GM23338 (cell line): ENCODE data around the gene CCDC28A. TPM values are rescaled to one million over a fixed set of nuclear protein-coding genes. Genes with fewer than 3 reads are reported as not detected.

ENCODE experiments used
- ATAC-seq: fragments of 200-7000 bp; cut with Tn5 transposase; 3 replicates; pipeline ENCODE4 v1.9.1; 2020
- DNase-seq: peaks from one replicate; pipeline ENCODE4 v3.0.0-alpha.2; 2015; ENCODE audit warnings: low spot score
- H2AFZ ChIP-seq: fragments of 200-600 bp; sonication (generic); 2 replicates; pipeline ENCODE4 v1.8.0; 2016; ENCODE audit warnings: antibody characterized with exemption, mild to moderate bottlenecking, moderate library complexity
- H3F3A ChIP-seq: fragments of 200-600 bp; sonication (generic); replicated peaks from 2 replicates; pipeline ENCODE4 v1.8.0; 2017; ENCODE audit warnings: antibody characterized with exemption, mixed run types, low read depth
- H3K27ac ChIP-seq: fragments of 200-600 bp; sonication (generic); 2 replicates; pipeline ENCODE4 v1.6.1; 2016; ENCODE audit warnings: low read depth
- H3K27me3 ChIP-seq: fragments of 200-600 bp; sonication (generic); 2 replicates; pipeline ENCODE4 v1.8.0; 2016; ENCODE audit warnings: mild to moderate bottlenecking, mixed run types, moderate library complexity; ENCODE audit not compliant: insufficient read depth
- H3K36me3 ChIP-seq: fragments of 200-600 bp; sonication (generic); 2 replicates; pipeline ENCODE4 v1.8.0; 2016; ENCODE audit warnings: mild to moderate bottlenecking; ENCODE audit not compliant: insufficient read depth
- H3K4me1 ChIP-seq: fragments of 200-600 bp; sonication (generic); 2 replicates; pipeline ENCODE4 v1.8.0; 2016; ENCODE audit warnings: mild to moderate bottlenecking, moderate library complexity; ENCODE audit not compliant: insufficient read depth
- H3K4me2 ChIP-seq: fragments of 200-600 bp; sonication (generic); 2 replicates; pipeline ENCODE4 v1.7.1; 2017; ENCODE audit warnings: mixed run types
- H3K4me3 ChIP-seq: fragments of 200-600 bp; sonication (generic); 2 replicates; pipeline ENCODE4 v1.6.1; 2016; ENCODE audit warnings: mixed run types
- H3K79me2 ChIP-seq: fragments of 200-600 bp; sonication (generic); replicated peaks from 2 replicates; pipeline ENCODE4 v1.8.0; 2017; ENCODE audit warnings: mild to moderate bottlenecking; ENCODE audit not compliant: insufficient read depth
- H3K9me2 ChIP-seq: fragments of 200-600 bp; sonication (generic); 2 replicates; pipeline ENCODE4 v1.8.0; 2017; ENCODE audit not compliant: insufficient read depth
- H4K20me1 ChIP-seq: fragments of 200-600 bp; sonication (generic); replicated peaks from 2 replicates; pipeline ENCODE4 v1.8.0; 2017; ENCODE audit warnings: mild to moderate bottlenecking; ENCODE audit not compliant: insufficient read depth
- H3K27ac Mint-ChIP-seq: 2 replicates; pipeline ENCODE4 v1.8.0; 2020; ENCODE audit warnings: inconsistent platforms, mild to moderate bottlenecking, moderate library complexity, mixed read lengths
- H3K27me3 Mint-ChIP-seq: 3 replicates; pipeline ENCODE4 v1.8.0; 2022; ENCODE audit warnings: low read depth, mild to moderate bottlenecking, moderate library complexity, mixed read lengths, inconsistent platforms; ENCODE audit not compliant: insufficient read depth, poor library complexity
- H3K36me3 Mint-ChIP-seq: 3 replicates; pipeline ENCODE4 v1.8.0; 2021; ENCODE audit warnings: low read depth, mild to moderate bottlenecking, inconsistent platforms, moderate library complexity, mixed read lengths
- H3K4me1 Mint-ChIP-seq: 3 replicates; pipeline ENCODE4 v1.8.0; 2020; ENCODE audit warnings: mild to moderate bottlenecking, inconsistent platforms, mixed read lengths
- H3K4me3 Mint-ChIP-seq: 3 replicates; pipeline ENCODE4 v1.8.0; 2021; ENCODE audit warnings: moderate library complexity, mild to moderate bottlenecking, inconsistent platforms, mixed read lengths
- H3K9me3 Mint-ChIP-seq: 3 replicates; pipeline ENCODE4 v1.8.0; 2020; ENCODE audit warnings: moderate library complexity, mild to moderate bottlenecking, inconsistent platforms, mixed read lengths
- CTCF ChIP-seq, 2 experiments: fragments of 200-600 bp in 1 of 2; sonication (generic) in 1 of 2; conservative IDR thresholded peaks; 2 replicates each; pipeline versions ENCODE4 v1.5.1 to v1.6.1; 2016 to 2017; ENCODE audit warnings: antibody characterized with exemption in 2 of 2, low read depth in 2 of 2, mild to moderate bottlenecking in 2 of 2, moderate library complexity in 1 of 2
- EZH2phosphoT487 ChIP-seq: fragments of 200-600 bp; sonication (generic); IDR thresholded peaks from one replicate; pipeline ENCODE4 v1.8.1; 2018; ENCODE audit warnings: antibody characterized with exemption; ENCODE audit not compliant: unreplicated experiment
- JUNB ChIP-seq: IDR thresholded peaks from one replicate; pipeline ENCODE4 v1.6.1; 2016; ENCODE audit warnings: antibody characterized with exemption; ENCODE audit not compliant: unreplicated experiment
- NANOG ChIP-seq: IDR thresholded peaks from 2 replicates; pipeline ENCODE4 v1.6.1; 2016; ENCODE audit warnings: antibody characterized with exemption, borderline replicate concordance
- POLR2AphosphoS5 ChIP-seq: IDR thresholded peaks from 2 replicates; pipeline ENCODE4 v1.6.1; 2016; ENCODE audit warnings: antibody characterized with exemption, low read depth
- STAT1 ChIP-seq: IDR thresholded peaks from one replicate; pipeline ENCODE4 v1.6.1; 2016; ENCODE audit warnings: antibody characterized with exemption; ENCODE audit not compliant: unreplicated experiment
- ZNF331 ChIP-seq: fragments of 250-450 bp; sonication (Bioruptor Pico); IDR thresholded peaks from 2 replicates; pipeline ENCODE4 v1.5.0; 2020; ENCODE audit warnings: low read depth, mild to moderate bottlenecking, moderate library complexity
- polyA plus RNA-seq: library from polyadenylated mRNA; unstranded; fragments of >200 nt; fragmentation: Nextera tagmentation; extraction: Ambion mirVana; gene quantifications from 2 replicates; pipeline ENCODE4 v1.2.1, GENCODE V29; 2016
- total RNA-seq: library from RNA; depleted of rRNA; stranded (reverse); fragments of >200 nt; shearing (Covaris generic); gene quantifications from 2 replicates; pipeline ENCODE4 v1.2.3, GENCODE V29; 2014
- TF ChIP-seq, protein P1 (sequence below): IDR thresholded peaks from one replicate; pipeline ENCODE4 v1.6.1; 2018; ENCODE audit warnings: antibody characterized with exemption; ENCODE audit not compliant: unreplicated experiment
- TF ChIP-seq, protein P2 (sequence below): fragments of 250-450 bp; sonication (Bioruptor Pico); IDR thresholded peaks from 2 replicates; pipeline ENCODE4 v1.5.0; 2020; ENCODE audit warnings: mild to moderate bottlenecking, moderate library complexity

The CCDC28A gene
- total and polyA plus RNA-seq, 2 experiments from 2014 or later = 11.2 to 14.0 TPM

GRCh38 chr6:138803861-138804260, 30.3 kb downstream of the CCDC28A start (continued):
- TF ChIP-seq, protein P1, sequence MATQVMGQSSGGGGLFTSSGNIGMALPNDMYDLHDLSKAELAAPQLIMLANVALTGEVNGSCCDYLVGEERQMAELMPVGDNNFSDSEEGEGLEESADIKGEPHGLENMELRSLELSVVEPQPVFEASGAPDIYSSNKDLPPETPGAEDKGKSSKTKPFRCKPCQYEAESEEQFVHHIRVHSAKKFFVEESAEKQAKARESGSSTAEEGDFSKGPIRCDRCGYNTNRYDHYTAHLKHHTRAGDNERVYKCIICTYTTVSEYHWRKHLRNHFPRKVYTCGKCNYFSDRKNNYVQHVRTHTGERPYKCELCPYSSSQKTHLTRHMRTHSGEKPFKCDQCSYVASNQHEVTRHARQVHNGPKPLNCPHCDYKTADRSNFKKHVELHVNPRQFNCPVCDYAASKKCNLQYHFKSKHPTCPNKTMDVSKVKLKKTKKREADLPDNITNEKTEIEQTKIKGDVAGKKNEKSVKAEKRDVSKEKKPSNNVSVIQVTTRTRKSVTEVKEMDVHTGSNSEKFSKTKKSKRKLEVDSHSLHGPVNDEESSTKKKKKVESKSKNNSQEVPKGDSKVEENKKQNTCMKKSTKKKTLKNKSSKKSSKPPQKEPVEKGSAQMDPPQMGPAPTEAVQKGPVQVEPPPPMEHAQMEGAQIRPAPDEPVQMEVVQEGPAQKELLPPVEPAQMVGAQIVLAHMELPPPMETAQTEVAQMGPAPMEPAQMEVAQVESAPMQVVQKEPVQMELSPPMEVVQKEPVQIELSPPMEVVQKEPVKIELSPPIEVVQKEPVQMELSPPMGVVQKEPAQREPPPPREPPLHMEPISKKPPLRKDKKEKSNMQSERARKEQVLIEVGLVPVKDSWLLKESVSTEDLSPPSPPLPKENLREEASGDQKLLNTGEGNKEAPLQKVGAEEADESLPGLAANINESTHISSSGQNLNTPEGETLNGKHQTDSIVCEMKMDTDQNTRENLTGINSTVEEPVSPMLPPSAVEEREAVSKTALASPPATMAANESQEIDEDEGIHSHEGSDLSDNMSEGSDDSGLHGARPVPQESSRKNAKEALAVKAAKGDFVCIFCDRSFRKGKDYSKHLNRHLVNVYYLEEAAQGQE = no peak
- no peak for TF ChIP-seq JUNB
- TF ChIP-seq EZH2phosphoT487 = no peak

- no peaks in the 10 kb centered on the region for H3K36me3 ChIP-seq
- H3F3A ChIP-seq = no peaks in the 10 kb centered on the region
- H3K27me3 ChIP-seq = no peaks in the 10 kb centered on the region
- no peaks in the 10 kb centered on the region; the same call in 2 of the 3 replicates for H3K36me3 Mint-ChIP-seq
- no peak overlapping the region for H3K4me3 Mint-ChIP-seq
- no peak overlapping the region for H3K4me2 ChIP-seq
- H2AFZ ChIP-seq = no peak overlapping the region
- H3K4me1 Mint-ChIP-seq = no peaks in the 10 kb centered on the region
- DNase-seq (no peak), ATAC-seq (no peak)
- H3K27ac ChIP-seq = no peak overlapping the region
- no peak overlapping the region for H3K27ac Mint-ChIP-seq
- H3K79me2 ChIP-seq = no peaks in the 10 kb centered on the region
- H3K27me3 Mint-ChIP-seq = peaks cover 6% of the 10 kb centered on the region
- H3K4me1 ChIP-seq = no peaks in the 10 kb centered on the region
- peaks cover 5% of the 10 kb centered on the region; the same call in 2 of the 3 replicates for H3K9me3 Mint-ChIP-seq
- no peak overlapping the region for H3K4me3 ChIP-seq
- no peaks in the 10 kb centered on the region for H3K9me2 ChIP-seq
- H4K20me1 ChIP-seq = no peaks in the 10 kb centered on the region
- TF ChIP-seq, protein P2, sequence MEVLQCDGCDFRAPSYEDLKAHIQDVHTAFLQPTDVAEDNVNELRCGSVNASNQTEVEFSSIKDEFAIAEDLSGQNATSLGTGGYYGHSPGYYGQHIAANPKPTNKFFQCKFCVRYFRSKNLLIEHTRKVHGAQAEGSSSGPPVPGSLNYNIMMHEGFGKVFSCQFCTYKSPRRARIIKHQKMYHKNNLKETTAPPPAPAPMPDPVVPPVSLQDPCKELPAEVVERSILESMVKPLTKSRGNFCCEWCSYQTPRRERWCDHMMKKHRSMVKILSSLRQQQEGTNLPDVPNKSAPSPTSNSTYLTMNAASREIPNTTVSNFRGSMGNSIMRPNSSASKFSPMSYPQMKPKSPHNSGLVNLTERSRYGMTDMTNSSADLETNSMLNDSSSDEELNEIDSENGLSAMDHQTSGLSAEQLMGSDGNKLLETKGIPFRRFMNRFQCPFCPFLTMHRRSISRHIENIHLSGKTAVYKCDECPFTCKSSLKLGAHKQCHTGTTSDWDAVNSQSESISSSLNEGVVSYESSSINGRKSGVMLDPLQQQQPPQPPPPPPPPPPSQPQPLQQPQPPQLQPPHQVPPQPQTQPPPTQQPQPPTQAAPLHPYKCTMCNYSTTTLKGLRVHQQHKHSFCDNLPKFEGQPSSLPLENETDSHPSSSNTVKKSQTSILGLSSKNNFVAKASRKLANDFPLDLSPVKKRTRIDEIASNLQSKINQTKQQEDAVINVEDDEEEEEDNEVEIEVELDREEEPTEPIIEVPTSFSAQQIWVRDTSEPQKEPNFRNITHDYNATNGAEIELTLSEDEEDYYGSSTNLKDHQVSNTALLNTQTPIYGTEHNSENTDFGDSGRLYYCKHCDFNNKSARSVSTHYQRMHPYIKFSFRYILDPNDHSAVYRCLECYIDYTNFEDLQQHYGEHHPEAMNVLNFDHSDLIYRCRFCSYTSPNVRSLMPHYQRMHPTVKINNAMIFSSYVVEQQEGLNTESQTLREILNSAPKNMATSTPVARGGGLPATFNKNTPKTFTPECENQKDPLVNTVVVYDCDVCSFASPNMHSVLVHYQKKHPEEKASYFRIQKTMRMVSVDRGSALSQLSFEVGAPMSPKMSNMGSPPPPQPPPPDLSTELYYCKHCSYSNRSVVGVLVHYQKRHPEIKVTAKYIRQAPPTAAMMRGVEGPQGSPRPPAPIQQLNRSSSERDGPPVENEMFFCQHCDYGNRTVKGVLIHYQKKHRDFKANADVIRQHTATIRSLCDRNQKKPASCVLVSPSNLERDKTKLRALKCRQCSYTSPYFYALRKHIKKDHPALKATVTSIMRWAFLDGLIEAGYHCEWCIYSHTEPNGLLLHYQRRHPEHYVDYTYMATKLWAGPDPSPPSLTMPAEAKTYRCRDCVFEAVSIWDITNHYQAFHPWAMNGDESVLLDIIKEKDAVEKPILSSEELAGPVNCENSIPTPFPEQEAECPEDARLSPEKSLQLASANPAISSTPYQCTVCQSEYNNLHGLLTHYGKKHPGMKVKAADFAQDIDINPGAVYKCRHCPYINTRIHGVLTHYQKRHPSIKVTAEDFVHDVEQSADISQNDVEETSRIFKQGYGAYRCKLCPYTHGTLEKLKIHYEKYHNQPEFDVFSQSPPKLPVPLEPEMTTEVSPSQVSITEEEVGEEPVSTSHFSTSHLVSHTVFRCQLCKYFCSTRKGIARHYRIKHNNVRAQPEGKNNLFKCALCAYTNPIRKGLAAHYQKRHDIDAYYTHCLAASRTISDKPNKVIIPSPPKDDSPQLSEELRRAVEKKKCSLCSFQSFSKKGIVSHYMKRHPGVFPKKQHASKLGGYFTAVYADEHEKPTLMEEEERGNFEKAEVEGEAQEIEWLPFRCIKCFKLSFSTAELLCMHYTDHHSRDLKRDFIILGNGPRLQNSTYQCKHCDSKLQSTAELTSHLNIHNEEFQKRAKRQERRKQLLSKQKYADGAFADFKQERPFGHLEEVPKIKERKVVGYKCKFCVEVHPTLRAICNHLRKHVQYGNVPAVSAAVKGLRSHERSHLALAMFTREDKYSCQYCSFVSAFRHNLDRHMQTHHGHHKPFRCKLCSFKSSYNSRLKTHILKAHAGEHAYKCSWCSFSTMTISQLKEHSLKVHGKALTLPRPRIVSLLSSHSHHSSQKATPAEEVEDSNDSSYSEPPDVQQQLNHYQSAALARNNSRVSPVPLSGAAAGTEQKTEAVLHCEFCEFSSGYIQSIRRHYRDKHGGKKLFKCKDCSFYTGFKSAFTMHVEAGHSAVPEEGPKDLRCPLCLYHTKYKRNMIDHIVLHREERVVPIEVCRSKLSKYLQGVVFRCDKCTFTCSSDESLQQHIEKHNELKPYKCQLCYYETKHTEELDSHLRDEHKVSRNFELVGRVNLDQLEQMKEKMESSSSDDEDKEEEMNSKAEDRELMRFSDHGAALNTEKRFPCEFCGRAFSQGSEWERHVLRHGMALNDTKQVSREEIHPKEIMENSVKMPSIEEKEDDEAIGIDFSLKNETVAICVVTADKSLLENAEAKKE (CRISPR knock-in tag) = no peak
- TF ChIP-seq NANOG (no peak), EZH2phosphoT487 (no peak), POLR2AphosphoS5 (no peak), JUNB (no peak), ZNF331 (CRISPR knock-in tag) (no peak), CTCF (conservative IDR thresholded peaks at IDR 0.05; ENCODE audit: low read depth in 2 of 2) (no peak), STAT1 (no peak)
- TF ChIP-seq, protein P1 = no peak
Measured at GRCh38 chr6:138805016-138805765, 31.6 kb downstream of the CCDC28A start.
